MCF 10A (cell line): ENCODE results near the gene PPP3R1. TPM values are rescaled to one million over a fixed set of nuclear protein-coding genes. Genes with fewer than 3 reads are reported as not detected.

Experiments used
- BruUV-seq: library from RNA; stranded (reverse); fragments of 400-500 nt; replicated peaks from 2 replicates; lab custom pipeline; 2021; lab: Mats Ljungman, UMichigan
- CTCF ChIA-PET: fragments of 300-600 bp; sonication (Branson Sonifier 250); formaldehyde crosslinking; extraction: SDS; loops from one replicate; lab custom pipeline; 2021; ENCODE audit warnings: antibody characterized with exemption, inconsistent platforms; lab: Yijun Ruan, JAX
- POLR2A ChIA-PET: fragments of 300-600, 350-650 bp; sonication (Branson Sonifier 250); formaldehyde crosslinking; extraction: SDS; loops from one replicate; lab custom pipeline; 2020; ENCODE audit warnings: antibody characterized with exemption, inconsistent platforms; lab: Yijun Ruan, JAX
- DNase-seq: peaks from one replicate; pipeline ENCODE4 v3.0.0-alpha.2; 2018; ENCODE audit not compliant: unreplicated experiment
- H3K27ac Mint-ChIP-seq: one replicate; pipeline ENCODE4 v1.8.0; 2022; ENCODE audit warnings: mild to moderate bottlenecking, low read depth, mixed read lengths; ENCODE audit not compliant: unreplicated experiment
- H3K27me3 Mint-ChIP-seq: one replicate; pipeline ENCODE4 v1.8.0; 2022; ENCODE audit warnings: mixed read lengths; ENCODE audit not compliant: insufficient read depth, unreplicated experiment
- H3K36me3 Mint-ChIP-seq: one replicate; pipeline ENCODE4 v1.8.0; 2022; ENCODE audit warnings: mild to moderate bottlenecking, moderate library complexity, mixed read lengths; ENCODE audit not compliant: insufficient read depth, unreplicated experiment
- H3K4me1 Mint-ChIP-seq: one replicate; pipeline ENCODE4 v1.8.0; 2022; ENCODE audit warnings: mixed read lengths; ENCODE audit not compliant: insufficient read depth, unreplicated experiment
- H3K4me3 Mint-ChIP-seq: one replicate; pipeline ENCODE4 v1.8.0; 2022; ENCODE audit warnings: mild to moderate bottlenecking, moderate library complexity, mixed read lengths; ENCODE audit not compliant: unreplicated experiment
- H3K9me3 Mint-ChIP-seq: one replicate; pipeline ENCODE4 v1.8.0; 2022; ENCODE audit warnings: mixed read lengths; ENCODE audit not compliant: unreplicated experiment
- intact Hi-C: fragments of 100-400 bp; cut with micrococcal nuclease; formaldehyde crosslinking; loops from 2 replicates; pipeline ENCODE4 v1.14.1; 2022
- total RNA-seq: library from RNA; stranded (reverse); gene quantifications from 2 replicates; pipeline ENCODE4 v1.2.3, GENCODE V29; 2022
- TF ChIP-seq, protein P1 (sequence below): fragments of 200-600 bp; IDR thresholded peaks from one replicate; pipeline ENCODE4 v1.8.0; 2022; ENCODE audit warnings: antibody characterized with exemption, mild to moderate bottlenecking; ENCODE audit not compliant: unreplicated experiment

The PPP3R1 gene
- total RNA-seq, 1 experiment from 2014 or later, result 54.6 TPM

GRCh38 chr2:68283419-68283812, 31.1 kb upstream of the PPP3R1 start:
- TF ChIP-seq, protein P1, sequence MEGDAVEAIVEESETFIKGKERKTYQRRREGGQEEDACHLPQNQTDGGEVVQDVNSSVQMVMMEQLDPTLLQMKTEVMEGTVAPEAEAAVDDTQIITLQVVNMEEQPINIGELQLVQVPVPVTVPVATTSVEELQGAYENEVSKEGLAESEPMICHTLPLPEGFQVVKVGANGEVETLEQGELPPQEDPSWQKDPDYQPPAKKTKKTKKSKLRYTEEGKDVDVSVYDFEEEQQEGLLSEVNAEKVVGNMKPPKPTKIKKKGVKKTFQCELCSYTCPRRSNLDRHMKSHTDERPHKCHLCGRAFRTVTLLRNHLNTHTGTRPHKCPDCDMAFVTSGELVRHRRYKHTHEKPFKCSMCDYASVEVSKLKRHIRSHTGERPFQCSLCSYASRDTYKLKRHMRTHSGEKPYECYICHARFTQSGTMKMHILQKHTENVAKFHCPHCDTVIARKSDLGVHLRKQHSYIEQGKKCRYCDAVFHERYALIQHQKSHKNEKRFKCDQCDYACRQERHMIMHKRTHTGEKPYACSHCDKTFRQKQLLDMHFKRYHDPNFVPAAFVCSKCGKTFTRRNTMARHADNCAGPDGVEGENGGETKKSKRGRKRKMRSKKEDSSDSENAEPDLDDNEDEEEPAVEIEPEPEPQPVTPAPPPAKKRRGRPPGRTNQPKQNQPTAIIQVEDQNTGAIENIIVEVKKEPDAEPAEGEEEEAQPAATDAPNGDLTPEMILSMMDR, result no peak
- ChIA-PET POLR2A (interaction anchor here (0.6 to 20.2 kb wide), 9 partner anchors 8 to 161 kb away, joined by 3 to 308 read pairs (median 5); partner anchors contain the start of genes PNO1 and PPP3R1), CTCF (interaction anchor here (0.5 to 4.6 kb wide), 23 partner anchors 8 to 178 kb away, joined by 3 to 34 read pairs (median 5); partner anchors contain the start of gene PNO1)
- no peaks in the 10 kb centered on the region for H3K9me3 Mint-ChIP-seq
- DNase-seq, result no peak
- H3K27ac Mint-ChIP-seq, result no peak overlapping the region
- BruUV-seq, result no TSS peak
- no peaks in the 10 kb centered on the region for H3K27me3 Mint-ChIP-seq
- H3K4me1 Mint-ChIP-seq, result peaks cover 33% of the 10 kb centered on the region
- H3K4me3 Mint-ChIP-seq, result no peak overlapping the region
- no peaks in the 10 kb centered on the region for H3K36me3 Mint-ChIP-seq
- intact Hi-C loops, result loop anchor here (1.0 kb wide), 1 partner anchor 161 kb away; no protein-coding TSS in a partner anchor

DNA sequence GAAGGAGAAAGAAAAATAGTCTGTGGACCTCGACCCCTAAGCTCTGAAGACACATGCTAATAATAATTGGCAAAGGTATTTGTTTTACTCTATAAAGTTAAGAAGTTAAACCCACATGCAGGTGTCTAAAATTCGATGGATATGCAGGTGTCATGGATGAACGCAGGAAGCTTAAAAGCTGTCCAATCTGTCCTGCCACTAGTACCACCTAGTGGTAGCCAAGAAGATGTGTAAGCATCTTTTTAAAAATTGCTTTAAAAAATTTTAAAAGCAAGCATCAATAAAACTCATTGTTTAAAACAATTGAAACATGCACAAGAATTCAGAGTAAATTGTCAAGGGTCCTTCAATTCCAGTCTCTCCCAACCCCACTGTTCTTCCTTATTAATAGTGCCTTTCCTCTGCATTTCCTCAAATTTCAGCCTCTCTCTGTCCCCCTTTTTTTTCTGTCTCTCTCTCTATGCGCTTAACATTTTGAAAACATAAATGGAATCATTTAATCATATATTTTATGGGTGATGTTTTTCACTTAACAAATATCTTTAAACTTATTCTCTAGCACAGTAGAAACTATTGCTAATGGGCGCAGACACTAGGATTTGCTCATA, 30.6 kb upstream of the PPP3R1 start:
- Mint-ChIP-seq H3K27ac (no peak overlapping the region), H3K4me1 (peaks cover 29% of the 10 kb centered on the region), H3K4me3 (no peak overlapping the region), H3K36me3 (no peaks in the 10 kb centered on the region), H3K9me3 (no peaks in the 10 kb centered on the region), H3K27me3 (no peaks in the 10 kb centered on the region)
- no TSS peak for BruUV-seq
- TF ChIP-seq, protein P1, result peak; percentile 76
- intact Hi-C loops, result loop anchor here (1.0 kb wide), 1 partner anchor 161 kb away; no protein-coding TSS in a partner anchor
- ChIA-PET CTCF (interaction anchor here (0.6 to 4.6 kb wide), 33 partner anchors 8 to 626 kb away, joined by 3 to 34 read pairs (median 4); partner anchors contain the start of gene PNO1), POLR2A (interaction anchor here (0.8 to 20.2 kb wide), 10 partner anchors 9 to 161 kb away, joined by 3 to 308 read pairs (median 4); partner anchors contain the start of genes PNO1 and PPP3R1)
- peak; percentile 60 for DNase-seq

DNA sequence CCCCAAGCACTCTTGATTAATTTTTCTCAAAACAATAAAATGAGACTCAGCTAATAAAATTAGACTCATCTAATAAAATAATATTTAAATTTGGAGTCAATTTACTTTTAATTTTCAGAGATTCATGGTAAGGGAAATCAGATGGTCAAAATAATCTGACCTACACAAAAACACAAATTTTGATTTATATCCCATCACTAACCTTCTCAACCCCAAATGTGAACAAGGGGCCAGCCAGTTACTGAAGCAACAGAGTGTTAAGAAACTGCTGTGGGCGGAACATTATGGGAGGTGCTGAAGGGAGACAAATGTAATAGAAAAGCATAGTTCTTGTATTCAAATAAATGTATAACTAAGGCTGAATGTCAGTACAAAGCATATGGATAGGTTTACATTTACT, 28.5 kb upstream of the PPP3R1 start:
- TF ChIP-seq, protein P1, result no peak
- Mint-ChIP-seq H3K27ac (peak overlapping the region; percentile 8), H3K4me1 (peaks cover 23% of the 10 kb centered on the region), H3K4me3 (no peak overlapping the region), H3K27me3 (no peaks in the 10 kb centered on the region), H3K9me3 (no peaks in the 10 kb centered on the region), H3K36me3 (no peaks in the 10 kb centered on the region)
- no peak for DNase-seq
- ChIA-PET POLR2A (interaction anchor here (0.7 to 20.2 kb wide), 7 partner anchors 11 to 123 kb away, joined by 3 to 308 read pairs (median 3); partner anchors contain the start of genes PNO1 and PPP3R1), CTCF (interaction anchor here (0.7 to 2.7 kb wide), 4 partner anchors 19 to 158 kb away, joined by 3 to 9 read pairs (median 5); no protein-coding TSS in a partner anchor)
- intact Hi-C loops, result no loop called here
- BruUV-seq, result no TSS peak

DNA sequence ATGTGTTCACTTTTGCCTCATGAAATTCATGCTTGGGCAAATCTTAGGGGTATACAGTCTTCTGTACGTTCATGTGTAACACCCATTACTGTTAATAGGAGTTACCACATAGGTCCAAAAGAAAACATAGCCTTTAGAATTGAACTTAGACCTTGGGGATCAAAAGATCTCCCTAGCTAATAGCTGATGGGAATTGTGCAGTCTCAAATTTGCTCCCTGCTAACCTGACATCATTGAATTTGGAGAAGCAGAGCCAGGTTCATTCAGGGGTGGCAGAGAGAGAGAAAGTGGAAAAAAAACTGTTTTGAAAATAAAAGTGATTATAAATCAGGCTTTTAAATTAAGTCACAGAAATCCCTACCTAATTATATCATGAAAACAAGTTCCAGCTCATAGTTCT, 28.0 kb upstream of the PPP3R1 start:
- TF ChIP-seq, protein P1, result no peak
- ChIA-PET CTCF (interaction anchor here (0.6 to 2.7 kb wide), 5 partner anchors 19 to 640 kb away, joined by 3 to 9 read pairs (median 4); no protein-coding TSS in a partner anchor), POLR2A (interaction anchor here (0.7 to 20.2 kb wide), 9 partner anchors 8 to 1806 kb away, joined by 3 to 308 read pairs (median 3); partner anchors contain the start of genes PNO1 and PPP3R1)
- no peak overlapping the region for H3K4me3 Mint-ChIP-seq
- no peaks in the 10 kb centered on the region for H3K27me3 Mint-ChIP-seq
- H3K4me1 Mint-ChIP-seq, result peaks cover 23% of the 10 kb centered on the region
- BruUV-seq, result no TSS peak
- DNase-seq, result no peak
- no peaks in the 10 kb centered on the region for H3K9me3 Mint-ChIP-seq
- intact Hi-C loops, result no loop called here
- H3K36me3 Mint-ChIP-seq, result no peaks in the 10 kb centered on the region
- peak overlapping the region; percentile 8 for H3K27ac Mint-ChIP-seq
